HG03354 (cell line): ENCODE measurements around the gene NADK.

Experiments
- ATAC-seq: cut with Tn5 transposase; IDR thresholded peaks from one replicate; pipeline ENCODE4 v1.9.1; 2021; ENCODE audit warnings: mild to moderate bottlenecking; ENCODE audit not compliant: unreplicated experiment, poor library complexity, severe bottlenecking

NADK gene

GRCh38 chr1:1788646-1789431, 10.6 kb upstream of the NADK start:
- ATAC-seq = no peak

GRCh38 chr1:1788136-1788535, 9.9 kb upstream of the NADK start:
- no peak for ATAC-seq

GRCh38 chr1:1786836-1787605, 8.8 kb upstream of the NADK start:
- ATAC-seq = no peak

- no peak for ATAC-seq
Measured at GRCh38 chr1:1785666-1786065, 7.4 kb upstream of the NADK start.

GRCh38 chr1:1784933-1785332, 6.7 kb upstream of the NADK start:
- no peak for ATAC-seq

GRCh38 chr1:1783320-1783719, 5.0 kb upstream of the NADK start:
- no peak for ATAC-seq

GRCh38 chr1:1782399-1783221, 4.3 kb upstream of the NADK start:
- no peak for ATAC-seq

- no peak for ATAC-seq
Measured at GRCh38 chr1:1781526-1781903, 3.2 kb upstream of the NADK start.

GRCh38 chr1:1780598-1781525, 2.6 kb upstream of the NADK start:
- no peak for ATAC-seq

- peak; percentile 32 for ATAC-seq
Measured at GRCh38 chr1:1779691-1780597, 1.7 kb upstream of the NADK start.

- ATAC-seq = peak; percentile 0
Measured at GRCh38 chr1:1779320-1779675, 1.0 kb upstream of the NADK start.

- peak; percentile 68 for ATAC-seq
Measured at GRCh38 chr1:1778663-1779319, 521 bp upstream of the NADK start.

GRCh38 chr1:1777583-1777899, 729 bp downstream of the NADK start:
- ATAC-seq = no peak

GRCh38 chr1:1776672-1777582, 1.3 kb downstream of the NADK start:
- no peak for ATAC-seq

GRCh38 chr1:1775327-1776226, 2.7 kb downstream of the NADK start:
- no peak for ATAC-seq

- ATAC-seq = no peak
Measured at GRCh38 chr1:1773874-1774273, 4.4 kb downstream of the NADK start.
